Lower lobe of right lung (tissue), 2 donors: ENCODE measurements around the gene SLIT1. TPM values are rescaled to one million over a fixed set of nuclear protein-coding genes. Genes with fewer than 3 reads are reported as not detected.

Source experiments
- ATAC-seq, 2 donors: fragments of 200-7000 bp; cut with Tn5 transposase; one replicate each; pipeline ENCODE4 v1.9.1; 2020 to 2022; ENCODE audit warnings: mild to moderate bottlenecking in 2 of 2, moderate library complexity in 2 of 2
- DNase-seq: peaks from one replicate; pipeline ENCODE4 v3.0.0-alpha.2; 2020
- H3K27ac ChIP-seq: fragments of 200-600 bp; one replicate; pipeline ENCODE4 v1.8.0; 2022
- H3K27me3 ChIP-seq: fragments of 200-600 bp; one replicate; pipeline ENCODE4 v1.8.0; 2022; ENCODE audit warnings: low read depth
- H3K36me3 ChIP-seq: fragments of 200-600 bp; one replicate; pipeline ENCODE4 v1.8.0; 2022; ENCODE audit warnings: mild to moderate bottlenecking
- H3K4me1 ChIP-seq: fragments of 200-600 bp; one replicate; pipeline ENCODE4 v1.8.0; 2022
- H3K4me3 ChIP-seq: fragments of 200-600 bp; one replicate; pipeline ENCODE4 v1.8.0; 2022; ENCODE audit warnings: mild to moderate bottlenecking
- H3K9me3 ChIP-seq: fragments of 200-600 bp; one replicate; pipeline ENCODE4 v1.8.0; 2022
- intact Hi-C: fragments of 100-400 bp; cut with DNase I; formaldehyde crosslinking; loops from one replicate; pipeline ENCODE4 v1.11.0; 2022
- total RNA-seq: library from RNA; stranded (reverse); fragmentation: NEBNext Ultra II Directional; extraction: Animal tissue kit (Norgen Biotek cat#: 25700); gene quantifications from one replicate; pipeline ENCODE4 v1.2.1, GENCODE V29; 2021
- TF ChIP-seq, protein P1 (sequence below): fragments of 200-600 bp; IDR thresholded peaks from one replicate; pipeline ENCODE4 v1.8.0; 2022; ENCODE audit warnings: antibody characterized with exemption, mild to moderate bottlenecking
- donor health status: DM: no; HTN: yes; CAD: no; lungs with severe emphysema.

SLIT1 gene
- total RNA-seq, 1 donor from 2014 or later = 0.41 TPM

GRCh38 chr10:97192952-97193435 is 7.2 kb upstream of the SLIT1 start:
- ATAC-seq (no peak), DNase-seq (no peak)
- Histone ChIP-seq H3K4me1 (peaks cover 9% of the 10 kb centered on the region), H3K4me3 (no peak overlapping the region), H3K27me3 (peaks cover 47% of the 10 kb centered on the region), H3K27ac (no peak overlapping the region), H3K36me3 (no peaks in the 10 kb centered on the region), H3K9me3 (no peaks in the 10 kb centered on the region)
- intact Hi-C loops = loop anchor here (10.0 kb wide), 1 partner anchor 118 kb away; no protein-coding TSS in a partner anchor
- TF ChIP-seq, protein P1, sequence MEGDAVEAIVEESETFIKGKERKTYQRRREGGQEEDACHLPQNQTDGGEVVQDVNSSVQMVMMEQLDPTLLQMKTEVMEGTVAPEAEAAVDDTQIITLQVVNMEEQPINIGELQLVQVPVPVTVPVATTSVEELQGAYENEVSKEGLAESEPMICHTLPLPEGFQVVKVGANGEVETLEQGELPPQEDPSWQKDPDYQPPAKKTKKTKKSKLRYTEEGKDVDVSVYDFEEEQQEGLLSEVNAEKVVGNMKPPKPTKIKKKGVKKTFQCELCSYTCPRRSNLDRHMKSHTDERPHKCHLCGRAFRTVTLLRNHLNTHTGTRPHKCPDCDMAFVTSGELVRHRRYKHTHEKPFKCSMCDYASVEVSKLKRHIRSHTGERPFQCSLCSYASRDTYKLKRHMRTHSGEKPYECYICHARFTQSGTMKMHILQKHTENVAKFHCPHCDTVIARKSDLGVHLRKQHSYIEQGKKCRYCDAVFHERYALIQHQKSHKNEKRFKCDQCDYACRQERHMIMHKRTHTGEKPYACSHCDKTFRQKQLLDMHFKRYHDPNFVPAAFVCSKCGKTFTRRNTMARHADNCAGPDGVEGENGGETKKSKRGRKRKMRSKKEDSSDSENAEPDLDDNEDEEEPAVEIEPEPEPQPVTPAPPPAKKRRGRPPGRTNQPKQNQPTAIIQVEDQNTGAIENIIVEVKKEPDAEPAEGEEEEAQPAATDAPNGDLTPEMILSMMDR = no peak

GRCh38 chr10:97190450-97190849 is 4.7 kb upstream of the SLIT1 start:
- TF ChIP-seq, protein P1 = no peak
- no peaks in the 10 kb centered on the region for H3K36me3 ChIP-seq
- H3K27ac ChIP-seq = no peak overlapping the region
- H3K9me3 ChIP-seq = no peaks in the 10 kb centered on the region
- intact Hi-C loops = loop anchor here (10.0 kb wide), 1 partner anchor 116 kb away; no protein-coding TSS in a partner anchor
- no peak for DNase-seq
- no peak overlapping the region for H3K4me3 ChIP-seq
- peaks cover 3% of the 10 kb centered on the region for H3K4me1 ChIP-seq
- peaks cover 53% of the 10 kb centered on the region for H3K27me3 ChIP-seq
- no peak for ATAC-seq

DNA sequence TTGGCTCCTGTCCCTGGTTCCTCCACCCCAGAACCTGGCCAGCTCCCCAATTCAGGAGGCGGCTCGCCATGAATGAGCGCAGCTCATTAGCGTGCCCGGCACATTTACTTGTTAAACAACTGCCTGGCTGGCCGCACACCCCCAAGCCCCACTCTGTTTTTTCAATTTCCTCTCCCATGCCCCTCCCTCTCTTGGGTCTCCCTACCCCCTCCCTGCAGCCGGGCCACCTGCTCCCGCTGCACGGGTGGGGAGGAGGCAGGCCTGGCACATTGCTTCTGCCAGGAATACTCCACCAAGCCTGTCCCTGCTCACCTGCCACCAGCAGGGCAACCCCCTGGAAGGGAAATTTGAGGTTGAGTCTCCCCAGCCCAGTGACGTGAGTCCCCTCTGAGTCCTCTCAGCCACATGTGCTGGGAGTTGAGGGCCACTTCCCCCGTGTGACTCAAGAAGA is 2.5 kb upstream of the SLIT1 start:
- Histone ChIP-seq H3K36me3 (no peaks in the 10 kb centered on the region), H3K4me1 (peaks cover 8% of the 10 kb centered on the region), H3K4me3 (no peak overlapping the region), H3K9me3 (no peaks in the 10 kb centered on the region), H3K27me3 (peaks cover 54% of the 10 kb centered on the region), H3K27ac (no peak overlapping the region)
- DNase-seq = no peak
- no peak for ATAC-seq
- intact Hi-C loops = no loop called here
- TF ChIP-seq, protein P1 = no peak

- intact Hi-C loops = no loop called here
- DNase-seq = no peak
- no peak for ATAC-seq
- TF ChIP-seq, protein P1 = no peak
- H3K36me3 ChIP-seq = no peaks in the 10 kb centered on the region
- no peak overlapping the region for H3K27ac ChIP-seq
- H3K4me1 ChIP-seq = peaks cover 8% of the 10 kb centered on the region
- no peaks in the 10 kb centered on the region for H3K9me3 ChIP-seq
- H3K4me3 ChIP-seq = no peak overlapping the region
- H3K27me3 ChIP-seq = peaks cover 60% of the 10 kb centered on the region
These were observed 1.2 kb upstream of the SLIT1 start for GRCh38 chr10:97186911-97187310.

DNA sequence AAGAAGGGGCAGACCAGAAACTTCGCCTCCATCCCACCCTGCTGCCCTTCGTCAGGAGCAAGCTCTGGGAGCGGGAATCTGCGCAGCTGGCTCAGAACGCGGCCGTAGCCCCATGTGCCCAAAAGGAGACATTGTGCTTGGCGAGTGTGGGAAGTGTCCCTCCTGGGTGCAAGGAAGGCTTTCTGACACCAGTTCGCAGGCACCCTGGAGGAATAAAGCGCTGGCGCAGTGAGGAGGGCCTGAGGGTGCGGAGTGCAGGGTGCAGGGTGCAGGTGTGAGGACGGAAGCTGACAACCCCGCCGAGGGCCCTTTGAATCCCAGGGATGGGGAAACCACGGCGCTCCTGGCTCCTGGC is 811 bp downstream of the SLIT1 start:
- Histone ChIP-seq H3K4me3 (no peak overlapping the region), H3K9me3 (no peaks in the 10 kb centered on the region), H3K36me3 (no peaks in the 10 kb centered on the region), H3K27me3 (peaks cover 68% of the 10 kb centered on the region), H3K4me1 (peaks cover 8% of the 10 kb centered on the region), H3K27ac (no peak overlapping the region)
- intact Hi-C loops = no loop called here
- ATAC-seq = no peak
- TF ChIP-seq, protein P1 = no peak
- DNase-seq = no peak

- no peaks in the 10 kb centered on the region for H3K9me3 ChIP-seq
- H3K27ac ChIP-seq = no peak overlapping the region
- ATAC-seq = no peak
- TF ChIP-seq, protein P1 = no peak
- intact Hi-C loops = no loop called here
- DNase-seq = no peak
- no peak overlapping the region for H3K4me3 ChIP-seq
- H3K4me1 ChIP-seq = peaks cover 8% of the 10 kb centered on the region
- H3K27me3 ChIP-seq = peaks cover 66% of the 10 kb centered on the region
- H3K36me3 ChIP-seq = no peaks in the 10 kb centered on the region
These were observed 2.4 kb downstream of the SLIT1 start for GRCh38 chr10:97183314-97183713.
